Adrenal gland (tissue), 12 donors: Measurements from ENCODE around the gene SNX1. TPM values are rescaled to one million over a fixed set of nuclear protein-coding genes. Genes with fewer than 3 reads are reported as not detected.

Experiments
- DNase-seq, 7 donors: peaks; one replicate each; pipeline ENCODE4 v3.0.0-alpha.2; 2019 to 2020
- H3K27ac ChIP-seq, 5 donors: fragments of 200-600 bp; sonication (generic) in 4 of 5; 1 replicate in 3 of 5; 2 replicates in 2 of 5; pipeline versions ENCODE4 v1.5.1 to v1.8.0; 2016 to 2020; ENCODE audit warnings: mild to moderate bottlenecking in 1 of 5
- H3K27me3 ChIP-seq: fragments of 200-600 bp; 2 replicates; pipeline ENCODE4 v1.8.0; 2021
- H3K36me3 ChIP-seq, 2 donors: fragments of 200-600 bp; replicated peaks in 1 of 2; 1 replicate in 1 of 2; 2 replicates in 1 of 2; pipeline versions ENCODE4 v1.5.1 to v1.8.0; 2018 to 2022
- H3K4me1 ChIP-seq, 2 donors: fragments of 200-600 bp; replicated peaks in 1 of 2; 1 replicate in 1 of 2; 2 replicates in 1 of 2; pipeline versions ENCODE4 v1.5.1 to v1.8.0; 2018 to 2021
- H3K4me3 ChIP-seq, 4 donors: fragments of 200-600 bp; sonication (generic) in 3 of 4; one replicate each; pipeline ENCODE4 v1.5.1; 2016 to 2018
- H3K9me3 ChIP-seq, 3 donors: fragments of 200-600 bp; sonication (generic) in 1 of 3; replicated peaks in 1 of 3; 1 replicate in 2 of 3; 2 replicates in 1 of 3; pipeline versions ENCODE4 v1.5.1 to v1.8.0; 2016 to 2021
- POLR2A ChIP-seq, 2 donors: fragments of 450-650 bp; IDR thresholded peaks; one replicate each; pipeline ENCODE4 v1.6.1; 2017; ENCODE audit warnings: antibody characterized with exemption in 2 of 2, mild to moderate bottlenecking in 2 of 2, moderate library complexity in 1 of 2
- WGBS, 4 donors: extraction: QIAGEN DNeasy Blood & Tissue Kit in 2 of 4; methylation state at CpG; one replicate each; pipeline versions ENCODE4 v1.1.5 to v1.1.7; 2013 to 2017; 5-methylcytosine and 5-hydroxymethylcytosine counted together
- intact Hi-C, 2 donors: fragments of 100-400 bp; cut with DNase I; formaldehyde crosslinking; loops; one replicate each; pipeline versions ENCODE4 v1.14.1 to v1.15.0; 2022 to 2023
- polyA plus RNA-seq, 3 donors: library from polyadenylated mRNA; stranded (reverse); fragments of 200-250 nt in 2 of 3; fragments of 350-450 nt in 1 of 3; fragmentation: Illumina TruSeq in 1 of 3; extraction: RNeasy Lipid Tissue Mini Kit (QIAGEN cat#74804) in 1 of 3; gene quantifications; one replicate each; pipeline ENCODE4 v1.2.3, GENCODE V29; 2013 to 2014
- total RNA-seq, 9 donors: library from RNA; depleted of rRNA in 4 of 9; stranded (reverse); fragments of >200 nt in 4 of 9; fragments of 120-200 nt in 1 of 9; fragmentation: NEBNext Ultra II Directional in 1 of 9; extraction: Animal tissue kit (Norgen Biotek cat#: 25700) in 1 of 9; gene quantifications; one replicate each; pipeline versions ENCODE4 v1.1.0 to v1.2.4, GENCODE V29; 2013 to 2023
- TF ChIP-seq, protein P1 (sequence below), 6 experiments: fragments of 450-650 bp in 4 of 6; fragments of 200-600 bp in 2 of 6; sonication (generic) in 1 of 6; IDR thresholded peaks; 1 replicate in 5 of 6; 2 replicates in 1 of 6; pipeline versions ENCODE4 v1.5.1 to v1.8.0; 2016 to 2021; ENCODE audit warnings: antibody characterized with exemption in 6 of 6, mild to moderate bottlenecking in 2 of 6, moderate library complexity in 1 of 6
- donor health status: healthy with polysubstance abuse.
- donor health status: Bipolar disorder and iron deficiency.
- donor health status: DM: yes; HTN: yes; CAD: no.
- donor health status: DM: no; HTN: no; CAD: no.
- donor health status: DM: no; HTN: no; CAD: no.
- donor health status: DM: yes; HTN: yes; CAD: no.

The SNX1 gene
- total and polyA plus RNA-seq, 12 donors, result 61.2 to 251 (median 111) TPM

DNA sequence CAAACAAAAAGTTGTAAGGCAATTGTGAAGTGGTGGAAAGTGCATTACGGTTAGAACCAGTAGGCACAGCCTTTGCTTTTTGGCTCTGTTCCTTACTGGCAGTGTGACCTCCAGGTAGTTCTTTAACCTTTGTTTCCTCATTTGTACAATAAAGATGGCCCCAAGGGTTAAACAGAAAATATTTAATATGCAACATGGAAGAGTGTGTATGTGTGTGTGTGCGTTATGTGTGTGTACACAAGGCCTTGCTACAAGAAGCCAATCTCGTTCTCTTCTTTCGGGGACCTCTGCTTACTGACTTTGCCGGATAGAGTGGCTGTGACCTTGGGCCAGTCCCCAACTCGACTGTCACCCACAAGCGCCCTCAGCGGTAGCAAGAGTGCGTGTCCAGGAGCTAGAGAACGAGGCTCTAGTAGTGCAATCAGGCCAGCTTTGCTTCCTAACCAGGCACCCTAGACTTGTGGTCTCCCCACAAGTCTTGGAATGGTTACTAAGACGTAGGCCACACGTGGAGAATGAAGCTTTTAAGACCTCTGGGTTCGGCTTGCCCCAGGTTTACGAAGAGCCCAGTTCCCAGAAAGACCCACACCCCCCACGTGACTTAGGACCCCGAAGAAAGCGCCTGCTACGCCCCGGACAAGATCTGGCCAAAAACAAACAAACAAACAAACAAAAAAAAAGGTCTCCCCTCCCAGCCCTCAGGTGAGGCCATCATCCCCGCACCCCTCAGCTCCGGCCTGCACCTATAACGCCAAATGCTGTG lies 2.7 kb upstream of the SNX1 start:
- TF ChIP-seq, protein P1, sequence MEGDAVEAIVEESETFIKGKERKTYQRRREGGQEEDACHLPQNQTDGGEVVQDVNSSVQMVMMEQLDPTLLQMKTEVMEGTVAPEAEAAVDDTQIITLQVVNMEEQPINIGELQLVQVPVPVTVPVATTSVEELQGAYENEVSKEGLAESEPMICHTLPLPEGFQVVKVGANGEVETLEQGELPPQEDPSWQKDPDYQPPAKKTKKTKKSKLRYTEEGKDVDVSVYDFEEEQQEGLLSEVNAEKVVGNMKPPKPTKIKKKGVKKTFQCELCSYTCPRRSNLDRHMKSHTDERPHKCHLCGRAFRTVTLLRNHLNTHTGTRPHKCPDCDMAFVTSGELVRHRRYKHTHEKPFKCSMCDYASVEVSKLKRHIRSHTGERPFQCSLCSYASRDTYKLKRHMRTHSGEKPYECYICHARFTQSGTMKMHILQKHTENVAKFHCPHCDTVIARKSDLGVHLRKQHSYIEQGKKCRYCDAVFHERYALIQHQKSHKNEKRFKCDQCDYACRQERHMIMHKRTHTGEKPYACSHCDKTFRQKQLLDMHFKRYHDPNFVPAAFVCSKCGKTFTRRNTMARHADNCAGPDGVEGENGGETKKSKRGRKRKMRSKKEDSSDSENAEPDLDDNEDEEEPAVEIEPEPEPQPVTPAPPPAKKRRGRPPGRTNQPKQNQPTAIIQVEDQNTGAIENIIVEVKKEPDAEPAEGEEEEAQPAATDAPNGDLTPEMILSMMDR (IDR thresholded peaks at IDR 0.05), result peak in 3 of 6 experiments; percentile 20 to 33 (median 22)
- peak in 1 of 2 donors; percentile 22 for TF ChIP-seq POLR2A (IDR thresholded peaks at IDR 0.05)
- 3 to 6% (median 3%) methylated on average over 17 to 22 of the region's 22 CpGs for WGBS, 4 donors
- Histone ChIP-seq H3K36me3 (peaks cover 0 to 11% of the 10 kb centered on the region in 2 donors), H3K27me3 (no peaks in the 10 kb centered on the region), H3K9me3 (no peaks in the 10 kb centered on the region), H3K27ac (peak overlapping the region; percentile 65 to 97 (median 72)), H3K4me3 (peak overlapping the region; percentile 36 to 75 (median 72)), H3K4me1 (peaks cover 37 to 67% of the 10 kb centered on the region in 2 donors)
- intact Hi-C loops, result no loop called here
- DNase-seq, result peak; percentile 70 to 86 (median 84)

DNA sequence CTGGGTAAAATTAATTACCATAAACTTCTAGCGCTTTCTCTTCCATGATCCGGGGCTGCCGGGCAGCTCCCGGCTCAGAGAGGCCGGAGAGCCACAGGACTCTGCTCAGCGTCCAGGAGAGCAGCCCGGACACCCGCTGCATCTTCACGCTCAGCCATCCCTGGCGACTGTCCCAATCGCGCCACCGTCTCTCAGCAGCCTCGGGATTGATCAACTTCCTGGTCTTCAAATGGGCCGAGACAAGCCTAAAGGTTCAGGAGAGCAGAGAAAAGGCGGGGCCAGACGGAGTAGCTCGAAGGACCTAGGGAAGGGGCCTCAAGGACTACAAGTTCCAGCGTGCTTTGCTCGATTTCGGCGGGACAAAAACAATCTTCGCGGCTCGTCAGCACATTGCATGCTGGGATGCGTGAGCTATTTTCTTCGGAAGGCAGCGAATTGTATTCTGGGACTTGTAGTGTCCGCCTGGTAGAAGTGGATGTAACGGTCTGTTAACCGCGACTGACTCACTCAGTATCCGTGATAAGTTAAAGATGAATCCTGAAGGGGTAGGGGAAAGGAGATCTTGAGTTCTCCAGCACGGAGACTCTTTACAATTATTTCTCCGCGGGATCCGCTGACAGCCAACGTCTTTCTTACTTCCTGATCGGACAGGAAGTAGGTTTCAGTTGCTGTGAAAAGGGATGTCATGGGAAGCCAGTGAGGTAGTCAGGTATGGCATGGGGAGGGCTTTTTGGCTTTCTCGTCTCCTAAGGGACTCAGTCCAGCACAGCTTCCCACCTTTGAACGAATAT lies 2.0 kb upstream of the SNX1 start, which contains the start of gene CIAO2A:
Gene CIAO2A (minus strand): TSS at position 212 of the 791 bp plus-strand sequence. CDS start 70 bp downstream, at position 142.
- Histone ChIP-seq H3K27me3 (no peaks in the 10 kb centered on the region), H3K4me3 (peak within 1 kb of the TSS; percentile 36 to 75 (median 72)), H3K4me1 (peaks cover 45 to 67% of the 10 kb centered on the region in 2 donors), H3K9me3 (no peaks in the 10 kb centered on the region), H3K36me3 (peaks cover 0 to 3% of the 10 kb centered on the region in 2 donors), H3K27ac (peak within 1 kb of the TSS; percentile 65 to 97 (median 72))
- peak in 1 of 2 donors; percentile 82 for TF ChIP-seq POLR2A (IDR thresholded peaks at IDR 0.05)
- TF ChIP-seq, protein P1 (IDR thresholded peaks at IDR 0.05), result no peak
- intact Hi-C loops, result no loop called here
- WGBS, 4 donors, result 0% methylated on average over 25 to 41 of the region's 41 CpGs
- peak; percentile 95 to 99 (median 98) for DNase-seq

DNA sequence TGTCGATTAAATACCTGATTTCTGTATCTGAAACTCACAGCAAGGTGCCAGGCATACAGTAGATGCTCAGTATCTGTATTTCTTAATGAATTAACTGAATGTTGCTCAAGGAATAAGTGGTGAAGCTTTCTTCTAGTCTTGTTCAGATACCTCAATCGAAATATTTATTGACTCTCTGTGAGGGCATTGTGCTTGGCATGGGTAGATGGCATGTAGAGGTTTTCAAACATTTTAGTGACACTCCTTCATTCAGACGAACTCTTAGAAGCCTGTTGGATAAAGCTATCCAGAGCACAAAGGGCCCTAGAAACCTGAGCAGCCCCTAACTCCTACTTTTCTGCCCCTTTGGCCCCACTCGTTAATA lies 369 bp upstream of the SNX1 start:
- TF ChIP-seq, protein P1 (IDR thresholded peaks at IDR 0.05), result no peak
- no peak for TF ChIP-seq POLR2A (IDR thresholded peaks at IDR 0.05)
- H3K27me3 ChIP-seq, result no peaks in the 10 kb centered on the region
- WGBS, 4 donors, result 34 to 48% (median 41%) methylated on average over 4 of the region's 4 CpGs

More for the DNA sequence above, 369 bp upstream of the SNX1 start:
- H3K36me3 ChIP-seq, result no peaks in the 10 kb centered on the region
- H3K4me1 ChIP-seq, result peaks cover 53 to 64% of the 10 kb centered on the region in 2 donors
- no peak for DNase-seq
- peak overlapping the region in 4 of 5 donors; percentile 55 to 96 (median 86) for H3K27ac ChIP-seq
- no peaks in the 10 kb centered on the region for H3K9me3 ChIP-seq
- intact Hi-C loops, result no loop called here
- H3K4me3 ChIP-seq, result peak overlapping the region in 1 of 4 donors; percentile 76
